Brain microvascular endothelial cell (primary cell): ENCODE measurements around the gene TJP2.
A peak's percentile ranks its signal among the peaks of the same experiment; 100 is the strongest.
"Not testable (repeated sequence)": the region's sequence is repeated elsewhere in the genome, so short reads cannot be mapped to it uniquely, and the experiment has no call there.

Experiments
- DNase-seq: peaks from one replicate; pipeline ENCODE4 v3.0.0-alpha.2; 2020
- H3K27ac ChIP-seq: fragments of 250-450 bp; sonication (Bioruptor Pico); 2 replicates; pipeline ENCODE4 v1.5.1; 2020; ENCODE audit warnings: mild to moderate bottlenecking, moderate library complexity
- H3K27me3 ChIP-seq: fragments of 250-450 bp; sonication (Bioruptor Pico); replicated peaks from 2 replicates; pipeline ENCODE4 v1.5.1; 2020; ENCODE audit warnings: mild to moderate bottlenecking
- H3K36me3 ChIP-seq: fragments of 250-450 bp; sonication (Bioruptor Pico); replicated peaks from 2 replicates; pipeline ENCODE4 v1.5.1; 2020; ENCODE audit warnings: mild to moderate bottlenecking
- H3K4me3 ChIP-seq: 2 replicates; pipeline ENCODE4 v1.5.1; 2011; ENCODE audit warnings: low read depth, mild to moderate bottlenecking, control low read depth, low read length, moderate library complexity
- CTCF ChIP-seq: IDR thresholded peaks from 2 replicates; pipeline ENCODE4 v1.5.1; 2011; ENCODE audit warnings: low read depth, mild to moderate bottlenecking, moderate library complexity, low read length, control low read depth, inconsistent platforms; ENCODE audit errors: missing control alignments
- in situ Hi-C: cut with HindIII; loops from 2 replicates; pipeline ENCODE4 v1.10.0; 2017; ENCODE audit warnings: low sequenced_read_pairs, low pct_ligation_motif_present

The TJP2 gene

GRCh38 chr9:69299826-69300225 is 125.7 kb downstream of the TJP2 start:
- no peak for DNase-seq
- no peaks in the 10 kb centered on the region for H3K36me3 ChIP-seq
- H3K4me3 ChIP-seq = no peak overlapping the region
- TF ChIP-seq CTCF = no peak
- no peaks in the 10 kb centered on the region for H3K27me3 ChIP-seq
- H3K27ac ChIP-seq = no peak overlapping the region
- in situ Hi-C loops = no loop called here

- H3K4me3 ChIP-seq = no peak overlapping the region
- no peaks in the 10 kb centered on the region for H3K36me3 ChIP-seq
- no peak for DNase-seq
- in situ Hi-C loops = no loop called here
- no peaks in the 10 kb centered on the region for H3K27me3 ChIP-seq
- no peak overlapping the region for H3K27ac ChIP-seq
- TF ChIP-seq CTCF = no peak
These were observed 129.3 kb downstream of the TJP2 start for GRCh38 chr9:69303331-69303730.

- DNase-seq, in situ Hi-C loops, H3K4me3 ChIP-seq, H3K27ac ChIP-seq, H3K27me3 ChIP-seq, H3K36me3 ChIP-seq: not testable (repeated sequence)
These were observed 132.9 kb downstream of the TJP2 start for GRCh38 chr9:69306895-69307445.

- H3K27ac ChIP-seq = no peak overlapping the region
- DNase-seq = peak; percentile 68
- TF ChIP-seq CTCF = no peak
- in situ Hi-C loops = no loop called here
- H3K27me3 ChIP-seq = no peaks in the 10 kb centered on the region
- H3K36me3 ChIP-seq = no peaks in the 10 kb centered on the region
- no peak overlapping the region for H3K4me3 ChIP-seq
These were observed 133.5 kb downstream of the TJP2 start for GRCh38 chr9:69307446-69308205.

- no peak for DNase-seq
- H3K36me3 ChIP-seq = no peaks in the 10 kb centered on the region
- no peak overlapping the region for H3K27ac ChIP-seq
- in situ Hi-C loops = no loop called here
- no peaks in the 10 kb centered on the region for H3K27me3 ChIP-seq
- TF ChIP-seq CTCF = no peak
- H3K4me3 ChIP-seq = no peak overlapping the region
These were observed 134.3 kb downstream of the TJP2 start for GRCh38 chr9:69308206-69308931.

GRCh38 chr9:69313175-69313574 is 139.1 kb downstream of the TJP2 start:
- in situ Hi-C loops = no loop called here
- Histone ChIP-seq H3K4me3 (no peak overlapping the region), H3K27ac (no peak overlapping the region), H3K27me3 (no peaks in the 10 kb centered on the region), H3K36me3 (no peaks in the 10 kb centered on the region)
- no peak for TF ChIP-seq CTCF
- no peak for DNase-seq
